KMS-11 (cell line): ENCODE results near the gene EN1.

Experiments used
- H2AFZ ChIP-seq: fragments of 200-600 bp; sonication (generic); 2 replicates; pipeline ENCODE4 v1.6.1; 2016; ENCODE audit warnings: antibody characterized with exemption, mixed run types, low read depth
- H3K27ac ChIP-seq: fragments of 200-600 bp; sonication (generic); 2 replicates; pipeline ENCODE4 v1.6.1; 2016; ENCODE audit warnings: mild to moderate bottlenecking, mixed run types
- H3K27me3 ChIP-seq: fragments of 200-600 bp; sonication (generic); 2 replicates; pipeline ENCODE4 v1.6.1; 2017; ENCODE audit warnings: mild to moderate bottlenecking, low read depth, mixed run types, moderate library complexity; ENCODE audit not compliant: insufficient read depth
- H3K36me3 ChIP-seq: fragments of 200-600 bp; sonication (generic); 2 replicates; pipeline ENCODE4 v1.6.1; 2017; ENCODE audit warnings: mild to moderate bottlenecking, mixed run types; ENCODE audit not compliant: insufficient read depth
- H3K4me1 ChIP-seq: fragments of 200-600 bp; sonication (generic); 2 replicates; pipeline ENCODE4 v1.6.1; 2016; ENCODE audit warnings: mild to moderate bottlenecking, low read depth, mixed run types; ENCODE audit not compliant: poor library complexity, severe bottlenecking
- H3K4me2 ChIP-seq: fragments of 200-600 bp; sonication (generic); 2 replicates; pipeline ENCODE4 v1.7.0; 2016; ENCODE audit warnings: mild to moderate bottlenecking, mixed run types
- H3K4me3 ChIP-seq: fragments of 200-600 bp; sonication (generic); IDR thresholded peaks from 2 replicates; pipeline ENCODE4 v1.6.1; 2017; ENCODE audit warnings: low read depth, low read length, mixed read lengths; ENCODE audit not compliant: insufficient read depth
- H3K79me2 ChIP-seq: fragments of 200-600 bp; sonication (generic); 2 replicates; pipeline ENCODE4 v1.6.1; 2016; ENCODE audit warnings: low read depth, mixed run types; ENCODE audit not compliant: insufficient read depth
- H3K9ac ChIP-seq: fragments of 200-600 bp; sonication (generic); 2 replicates; pipeline ENCODE4 v1.6.1; 2016; ENCODE audit warnings: mild to moderate bottlenecking, mixed run types
- H4K20me1 ChIP-seq: fragments of 200-600 bp; sonication (generic); 2 replicates; pipeline ENCODE4 v1.6.1; 2016; ENCODE audit warnings: mild to moderate bottlenecking, mixed run types; ENCODE audit not compliant: insufficient read depth
- TF ChIP-seq, protein P1 (sequence below): fragments of 200-600 bp; sonication (generic); conservative IDR thresholded peaks from 2 replicates; pipeline ENCODE4 v1.6.1; 2017; ENCODE audit warnings: low read depth, mild to moderate bottlenecking, antibody characterized with exemption, low read length, moderate library complexity, mixed read lengths

Gene EN1

DNA sequence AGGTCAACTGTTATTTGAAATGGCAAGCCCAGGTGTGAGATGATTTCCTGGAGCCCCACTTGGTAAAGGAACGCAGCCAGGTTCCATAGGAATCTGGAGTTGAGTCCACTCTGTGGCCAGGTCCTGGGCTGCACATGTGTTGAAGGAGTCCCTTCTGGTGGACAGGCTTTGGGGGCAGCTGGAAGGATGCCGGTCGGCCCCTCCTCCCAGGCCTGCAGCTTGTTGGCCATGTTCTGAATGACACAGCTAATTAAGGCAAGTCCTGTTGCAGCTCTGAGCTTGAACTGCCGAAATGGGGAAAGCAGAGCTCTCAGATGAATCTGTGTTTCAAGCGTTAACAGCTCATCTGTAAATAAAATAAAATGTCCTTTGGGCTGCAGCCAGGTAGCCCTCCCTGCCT is 23.8 kb downstream of the EN1 start:
- Histone ChIP-seq H3K4me3 (no peak overlapping the region), H3K36me3 (no peaks in the 10 kb centered on the region), H2AFZ (no peak overlapping the region), H3K4me2 (no peak overlapping the region), H3K27ac (no peak overlapping the region), H4K20me1 (no peaks in the 10 kb centered on the region), H3K27me3 (no peaks in the 10 kb centered on the region), H3K9ac (no peak overlapping the region), H3K79me2 (no peaks in the 10 kb centered on the region), H3K4me1 (peaks cover 37% of the 10 kb centered on the region)
- TF ChIP-seq, protein P1, sequence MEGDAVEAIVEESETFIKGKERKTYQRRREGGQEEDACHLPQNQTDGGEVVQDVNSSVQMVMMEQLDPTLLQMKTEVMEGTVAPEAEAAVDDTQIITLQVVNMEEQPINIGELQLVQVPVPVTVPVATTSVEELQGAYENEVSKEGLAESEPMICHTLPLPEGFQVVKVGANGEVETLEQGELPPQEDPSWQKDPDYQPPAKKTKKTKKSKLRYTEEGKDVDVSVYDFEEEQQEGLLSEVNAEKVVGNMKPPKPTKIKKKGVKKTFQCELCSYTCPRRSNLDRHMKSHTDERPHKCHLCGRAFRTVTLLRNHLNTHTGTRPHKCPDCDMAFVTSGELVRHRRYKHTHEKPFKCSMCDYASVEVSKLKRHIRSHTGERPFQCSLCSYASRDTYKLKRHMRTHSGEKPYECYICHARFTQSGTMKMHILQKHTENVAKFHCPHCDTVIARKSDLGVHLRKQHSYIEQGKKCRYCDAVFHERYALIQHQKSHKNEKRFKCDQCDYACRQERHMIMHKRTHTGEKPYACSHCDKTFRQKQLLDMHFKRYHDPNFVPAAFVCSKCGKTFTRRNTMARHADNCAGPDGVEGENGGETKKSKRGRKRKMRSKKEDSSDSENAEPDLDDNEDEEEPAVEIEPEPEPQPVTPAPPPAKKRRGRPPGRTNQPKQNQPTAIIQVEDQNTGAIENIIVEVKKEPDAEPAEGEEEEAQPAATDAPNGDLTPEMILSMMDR, result no peak

DNA sequence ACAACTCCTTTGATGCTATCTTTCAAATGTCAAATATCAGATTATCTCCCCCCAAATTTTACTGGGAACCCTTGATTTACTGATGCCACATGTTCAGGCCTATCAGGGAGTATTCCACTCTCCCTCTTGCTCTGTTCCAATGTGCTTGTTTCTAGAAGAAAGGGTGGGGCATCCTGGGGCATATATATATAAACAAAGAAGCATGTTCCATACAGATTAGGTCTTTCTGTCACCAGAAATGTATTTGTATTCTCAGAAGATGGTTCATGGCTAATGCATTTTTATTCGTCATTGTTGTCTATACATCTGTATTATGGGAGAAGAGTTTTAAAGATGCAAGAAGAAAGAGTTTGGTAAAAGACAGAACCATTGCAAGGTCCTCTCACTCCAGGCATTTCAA is 24.9 kb downstream of the EN1 start:
- TF ChIP-seq, protein P1, result no peak
- peaks cover 36% of the 10 kb centered on the region for H3K4me1 ChIP-seq
- no peaks in the 10 kb centered on the region for H3K36me3 ChIP-seq
- H3K79me2 ChIP-seq, result no peaks in the 10 kb centered on the region
- H3K27me3 ChIP-seq, result no peaks in the 10 kb centered on the region
- H3K4me3 ChIP-seq, result no peak overlapping the region
- no peak overlapping the region for H3K9ac ChIP-seq
- H3K4me2 ChIP-seq, result no peak overlapping the region
- no peak overlapping the region for H2AFZ ChIP-seq
- H3K27ac ChIP-seq, result no peak overlapping the region
- no peaks in the 10 kb centered on the region for H4K20me1 ChIP-seq

DNA sequence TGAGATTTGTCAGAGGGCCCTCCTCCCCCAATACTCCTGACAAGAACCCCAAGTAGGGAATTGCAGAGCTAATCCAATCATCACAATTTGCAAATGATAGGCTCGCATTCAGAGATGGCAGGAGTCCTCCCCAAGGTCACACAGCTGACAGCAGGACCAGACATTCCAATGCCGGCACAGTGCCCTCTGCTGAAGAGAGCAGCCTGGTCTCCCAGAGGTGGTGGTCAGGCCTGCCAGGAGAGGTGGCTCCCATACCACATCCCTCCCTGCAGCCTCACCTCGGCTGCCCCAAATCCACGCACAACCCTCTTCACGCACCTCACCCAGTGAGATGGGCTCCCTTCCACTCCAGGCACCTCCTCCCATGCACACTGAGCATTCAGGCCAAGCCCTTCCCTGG is 25.4 kb downstream of the EN1 start:
- H4K20me1 ChIP-seq, result no peaks in the 10 kb centered on the region
- no peak overlapping the region for H3K4me2 ChIP-seq
- no peaks in the 10 kb centered on the region for H3K27me3 ChIP-seq
- TF ChIP-seq, protein P1, result no peak
- no peak overlapping the region for H3K9ac ChIP-seq
- peaks cover 30% of the 10 kb centered on the region for H3K4me1 ChIP-seq
- no peaks in the 10 kb centered on the region for H3K36me3 ChIP-seq
- H2AFZ ChIP-seq, result no peak overlapping the region
- no peaks in the 10 kb centered on the region for H3K79me2 ChIP-seq
- no peak overlapping the region for H3K27ac ChIP-seq
- H3K4me3 ChIP-seq, result no peak overlapping the region

DNA sequence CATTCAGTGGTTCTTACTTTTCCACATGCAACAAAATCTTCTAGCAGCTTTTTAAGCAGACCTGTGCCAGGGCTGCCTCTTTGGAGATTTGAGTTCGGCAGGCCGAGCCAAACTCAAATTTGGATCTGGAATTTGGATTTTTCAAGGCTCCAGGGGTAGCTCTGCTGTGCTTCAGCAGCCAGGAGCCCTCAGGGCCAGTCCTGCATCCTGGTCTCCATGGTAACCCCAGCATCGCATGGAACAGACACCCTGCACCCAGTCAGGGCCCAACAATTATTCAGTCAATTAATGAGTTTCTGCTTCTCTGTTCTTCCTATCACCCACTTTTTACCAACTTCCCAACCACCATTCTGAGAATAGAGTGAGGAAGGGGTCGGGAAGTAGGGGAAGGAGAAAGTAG is 30.0 kb downstream of the EN1 start:
- Histone ChIP-seq H4K20me1 (no peaks in the 10 kb centered on the region), H3K4me1 (no peaks in the 10 kb centered on the region), H3K27ac (no peak overlapping the region), H3K4me3 (no peak overlapping the region), H2AFZ (no peak overlapping the region), H3K36me3 (no peaks in the 10 kb centered on the region), H3K27me3 (no peaks in the 10 kb centered on the region), H3K9ac (no peak overlapping the region), H3K4me2 (no peak overlapping the region), H3K79me2 (no peaks in the 10 kb centered on the region)
- TF ChIP-seq, protein P1, result no peak
